HepG2 (cell line): Measurements from ENCODE around the gene HDLBP.

ENCODE experiments used
- BHLHE40 ChIP-seq: IDR thresholded peaks from 2 replicates; pipeline ENCODE4 v1.6.1; 2011; ENCODE audit warnings: low read length, improper control_type of control experiment
- ETV6 ChIP-seq: sonication (generic); formaldehyde crosslinking; conservative IDR thresholded peaks from 2 replicates; pipeline ENCODE4 v1.4.0; 2020; ENCODE audit warnings: missing genetic modification reagents
- KDM5A ChIP-seq: fragments of 200-600 bp; sonication (generic); IDR thresholded peaks from 2 replicates; pipeline ENCODE4 v1.7.0; 2018; ENCODE audit warnings: antibody characterized with exemption, mild to moderate bottlenecking, low read length, borderline replicate concordance
- POLR2AphosphoS2 ChIP-seq: IDR thresholded peaks from 2 replicates; pipeline ENCODE4 v1.6.1; 2011; ENCODE audit warnings: low read depth, low read length, improper control_type of control experiment
- RBAK ChIP-seq: sonication (generic); formaldehyde crosslinking; IDR thresholded peaks from 2 replicates; pipeline ENCODE4 v1.5.1; 2020; ENCODE audit warnings: mild to moderate bottlenecking, missing genetic modification reagents
- SOX6 ChIP-seq, 2 experiments: fragments of 450-650 bp in 1 of 2; sonication (generic) in 1 of 2; formaldehyde crosslinking in 1 of 2; IDR thresholded peaks; 2 replicates each; pipeline versions ENCODE4 v1.4.0 to v1.6.1; 2017 to 2020; ENCODE audit warnings: antibody characterized with exemption in 1 of 2, mild to moderate bottlenecking in 1 of 2, missing genetic modification reagents in 1 of 2
- SUZ12 ChIP-seq: fragments of 150-350 bp; IDR thresholded peaks from 2 replicates; pipeline ENCODE4 v1.6.1; 2014; ENCODE audit warnings: low read depth, low read length
- TCF7L2 ChIP-seq: IDR thresholded peaks from 2 replicates; pipeline ENCODE4 v1.6.1; 2011; ENCODE audit warnings: mild to moderate bottlenecking, low read depth, low read length, moderate library complexity
- USF2 ChIP-seq, 2 experiments: sonication (generic) in 1 of 2; formaldehyde crosslinking in 1 of 2; IDR thresholded peaks; 2 replicates each; pipeline versions ENCODE4 v1.5.1 to v1.6.1; 2011 to 2020; ENCODE audit warnings: borderline replicate concordance in 1 of 2, low read depth in 1 of 2, low read length in 1 of 2, mild to moderate bottlenecking in 1 of 2, missing genetic modification reagents in 1 of 2, moderate library complexity in 1 of 2
- ZNF232 ChIP-seq: sonication (generic); formaldehyde crosslinking; IDR thresholded peaks from 2 replicates; pipeline ENCODE4 v1.4.0; 2020; ENCODE audit warnings: missing genetic modification reagents, borderline replicate concordance
- ZNF407 ChIP-seq: sonication (generic); formaldehyde crosslinking; IDR thresholded peaks from one replicate; pipeline ENCODE4 v1.5.1; 2020; ENCODE audit warnings: mild to moderate bottlenecking, missing genetic modification reagents; ENCODE audit errors: not compliant biosample characterization

GRCh38 chr2:241289053-241289452 lies 26.4 kb downstream of the HDLBP start:
- TF ChIP-seq KDM5A (no peak), ZNF407 (CRISPR knock-in tag) (no peak), ETV6 (CRISPR knock-in tag) (no peak), SUZ12 (no peak), POLR2AphosphoS2 (no peak), USF2 (IDR thresholded peaks at IDR 0.05; ENCODE audit: low read depth, low read length) (no peak), USF2 (CRISPR knock-in tag; IDR thresholded peaks at IDR 0.05; ENCODE audit: borderline replicate concordance) (no peak), RBAK (no peak), SOX6 (IDR thresholded peaks at IDR 0.05) (no peak), SOX6 (CRISPR knock-in tag; IDR thresholded peaks at IDR 0.05) (no peak), TCF7L2 (no peak), BHLHE40 (no peak), ZNF232 (no peak)
